ENCODE measurements around the gene USP25.

Gene USP25

DNA sequence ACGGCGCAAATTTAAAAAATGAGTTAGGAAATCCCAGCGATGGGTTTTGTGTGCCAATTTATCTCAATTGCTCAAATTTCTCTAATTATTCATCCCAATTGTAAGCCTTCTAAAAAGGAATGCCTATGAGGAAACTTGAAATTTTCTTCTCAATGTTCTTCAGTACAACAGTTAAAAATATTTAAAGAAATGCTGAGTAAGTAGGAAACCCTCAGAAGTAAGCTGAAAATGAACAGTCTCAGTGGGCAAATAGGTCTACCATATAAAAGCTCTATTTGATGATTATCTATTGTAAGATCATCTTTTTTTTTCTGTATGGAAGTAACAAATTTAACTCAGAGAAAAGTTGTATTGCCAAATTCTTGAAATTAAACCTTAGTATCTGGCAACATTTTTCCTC is 1.7 kb upstream of the USP25 start:
- Histone ChIP-seq H3K36me3 (no peaks in the 10 kb centered on the region), H3K4me1 (peaks cover 0 to 31% (median 3%) of the 10 kb centered on the region in 4 donors), H3K4me3 (no peak overlapping the region), H3K9me3 (no peaks in the 10 kb centered on the region), H3K27me3 (no peaks in the 10 kb centered on the region), H3K27ac (no peak overlapping the region)
- TF ChIP-seq, protein P1, sequence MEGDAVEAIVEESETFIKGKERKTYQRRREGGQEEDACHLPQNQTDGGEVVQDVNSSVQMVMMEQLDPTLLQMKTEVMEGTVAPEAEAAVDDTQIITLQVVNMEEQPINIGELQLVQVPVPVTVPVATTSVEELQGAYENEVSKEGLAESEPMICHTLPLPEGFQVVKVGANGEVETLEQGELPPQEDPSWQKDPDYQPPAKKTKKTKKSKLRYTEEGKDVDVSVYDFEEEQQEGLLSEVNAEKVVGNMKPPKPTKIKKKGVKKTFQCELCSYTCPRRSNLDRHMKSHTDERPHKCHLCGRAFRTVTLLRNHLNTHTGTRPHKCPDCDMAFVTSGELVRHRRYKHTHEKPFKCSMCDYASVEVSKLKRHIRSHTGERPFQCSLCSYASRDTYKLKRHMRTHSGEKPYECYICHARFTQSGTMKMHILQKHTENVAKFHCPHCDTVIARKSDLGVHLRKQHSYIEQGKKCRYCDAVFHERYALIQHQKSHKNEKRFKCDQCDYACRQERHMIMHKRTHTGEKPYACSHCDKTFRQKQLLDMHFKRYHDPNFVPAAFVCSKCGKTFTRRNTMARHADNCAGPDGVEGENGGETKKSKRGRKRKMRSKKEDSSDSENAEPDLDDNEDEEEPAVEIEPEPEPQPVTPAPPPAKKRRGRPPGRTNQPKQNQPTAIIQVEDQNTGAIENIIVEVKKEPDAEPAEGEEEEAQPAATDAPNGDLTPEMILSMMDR (IDR thresholded peaks at IDR 0.05): no peak
- no peak for DNase-seq
- intact Hi-C loops (cut with DNase I; ENCODE audit: low total_unique reads): no loop called here

DNA sequence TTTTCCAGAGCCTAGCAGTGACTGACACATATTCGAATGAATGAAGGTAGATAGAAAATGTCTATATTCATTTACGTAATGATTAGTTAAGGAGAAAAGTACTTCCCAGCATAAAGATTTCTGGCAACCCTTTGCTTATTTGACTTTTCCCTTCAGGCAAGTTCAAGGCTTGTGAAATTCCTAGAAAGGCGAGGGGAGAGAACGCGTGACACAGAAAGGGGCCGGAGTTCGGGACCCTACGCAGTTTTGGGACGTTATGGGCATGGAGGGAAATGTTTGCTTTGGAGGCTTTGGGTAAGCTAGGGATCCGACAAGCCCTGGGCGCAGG is 472 bp upstream of the USP25 start:
- no peaks in the 10 kb centered on the region for H3K9me3 ChIP-seq
- peak overlapping the region; percentile 86 to 96 for H3K4me3 ChIP-seq
- no peak for DNase-seq
- H3K36me3 ChIP-seq: no peaks in the 10 kb centered on the region
- intact Hi-C loops (cut with DNase I; ENCODE audit: low total_unique reads): no loop called here
- peaks cover 0 to 41% (median 3%) of the 10 kb centered on the region in 4 donors for H3K4me1 ChIP-seq
- TF ChIP-seq, protein P1 (IDR thresholded peaks at IDR 0.05): no peak
- peak overlapping the region; percentile 93 to 96 for H3K27ac ChIP-seq
- no peaks in the 10 kb centered on the region for H3K27me3 ChIP-seq

DNA sequence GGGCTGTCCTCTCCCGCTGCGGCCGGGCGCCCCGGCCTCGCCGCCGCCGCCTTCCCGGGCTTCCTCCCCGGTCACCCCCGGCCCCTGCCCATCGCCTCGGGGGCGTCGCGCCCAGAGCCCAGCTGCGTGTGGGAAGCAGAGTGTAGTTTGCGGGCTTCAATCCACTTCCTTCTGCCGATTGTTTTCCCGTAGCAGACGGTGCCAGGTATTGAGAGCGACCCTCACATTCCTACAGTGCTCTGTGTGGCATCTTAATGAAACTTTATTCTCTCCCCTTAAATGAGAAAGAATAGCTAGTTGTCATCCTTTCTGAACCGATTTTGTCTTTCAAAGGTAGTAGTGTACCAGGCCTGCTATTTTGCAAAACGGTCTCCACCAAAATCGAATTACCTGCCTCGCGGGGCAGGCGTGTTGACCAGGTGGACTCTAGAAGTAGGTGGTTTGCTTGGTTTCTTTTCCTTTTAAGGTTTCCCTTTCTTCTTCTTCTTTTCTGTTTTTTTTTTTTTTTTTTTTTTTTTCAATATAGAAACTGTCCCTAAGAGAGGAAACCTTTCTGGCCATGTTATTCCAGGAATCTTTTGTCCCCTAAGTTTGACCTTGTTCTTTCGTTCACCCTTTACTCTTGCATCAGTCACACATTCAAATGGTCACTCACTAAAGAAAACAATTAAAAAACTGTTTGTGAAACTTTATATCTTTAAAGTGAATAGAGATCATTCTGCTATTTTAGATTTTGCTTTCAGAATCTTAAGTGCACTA is 881 bp downstream of the USP25 start:
- Histone ChIP-seq H3K27ac (peak overlapping the region; percentile 93 to 96), H3K4me3 (peak overlapping the region; percentile 86 to 96), H3K27me3 (no peaks in the 10 kb centered on the region), H3K9me3 (no peaks in the 10 kb centered on the region), H3K36me3 (no peaks in the 10 kb centered on the region), H3K4me1 (peaks cover 0 to 47% (median 3%) of the 10 kb centered on the region in 4 donors)
- intact Hi-C loops (cut with DNase I; ENCODE audit: low total_unique reads): no loop called here
- TF ChIP-seq, protein P1 (IDR thresholded peaks at IDR 0.05): no peak
- DNase-seq: peak in 1 of 2 donors; percentile 26

DNA sequence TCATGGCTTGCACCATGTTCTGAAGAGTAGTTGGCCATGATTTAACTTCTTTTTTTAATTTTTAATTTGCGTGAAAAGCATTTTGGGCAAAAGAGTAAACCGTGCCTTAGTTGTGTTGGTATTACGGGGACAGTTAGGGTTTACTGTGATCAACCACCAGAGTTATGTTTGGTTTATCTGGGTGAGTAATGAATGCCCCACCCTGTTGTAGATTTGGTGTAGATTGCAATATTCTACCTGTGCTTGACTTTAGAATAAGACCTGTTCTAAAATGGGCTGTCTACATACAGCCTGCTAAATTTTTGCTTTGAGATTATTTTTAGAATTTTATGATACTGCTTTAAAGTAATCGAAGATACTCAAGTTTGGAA is 1.4 kb downstream of the USP25 start:
- Histone ChIP-seq H3K4me1 (peaks cover 0 to 47% (median 3%) of the 10 kb centered on the region in 4 donors), H3K9me3 (no peaks in the 10 kb centered on the region), H3K4me3 (peak overlapping the region; percentile 86 to 96), H3K27ac (peak overlapping the region in 1 of 2 donors; percentile 93), H3K27me3 (no peaks in the 10 kb centered on the region), H3K36me3 (no peaks in the 10 kb centered on the region)
- intact Hi-C loops (cut with DNase I; ENCODE audit: low total_unique reads): no loop called here
- TF ChIP-seq, protein P1 (IDR thresholded peaks at IDR 0.05): no peak
- no peak for DNase-seq

DNA sequence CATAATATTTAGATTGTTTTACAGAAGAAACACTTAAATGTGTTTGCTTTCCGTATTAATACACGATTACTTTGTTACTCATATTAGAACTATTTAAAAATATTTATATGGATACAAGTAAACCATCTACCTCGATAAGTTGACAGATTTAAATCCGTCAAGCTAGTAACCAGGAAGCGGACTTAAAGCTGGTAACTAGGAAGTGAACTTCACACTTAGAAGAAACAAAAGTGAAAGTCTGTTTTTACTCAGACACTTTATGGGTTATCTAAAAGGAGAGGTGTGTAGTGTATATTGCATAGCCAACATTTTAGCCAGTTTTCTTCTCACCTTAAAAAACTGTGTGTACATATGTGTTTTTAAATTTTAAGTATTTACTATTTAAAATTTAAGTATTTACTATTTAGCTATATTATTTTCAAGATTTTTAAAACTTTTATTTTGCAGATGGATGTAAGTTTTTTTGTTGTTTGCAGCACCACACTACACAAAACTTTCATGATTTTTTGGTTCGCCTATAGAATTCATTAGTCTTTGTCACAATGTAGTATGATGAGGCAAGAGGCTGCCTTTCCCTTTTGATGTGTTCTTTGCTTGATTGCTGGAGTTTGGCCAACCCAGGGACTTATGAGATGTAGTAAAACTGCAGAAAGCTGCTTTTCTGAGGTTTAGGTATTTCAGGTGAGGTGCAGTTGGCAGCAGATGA is 2.7 kb downstream of the USP25 start:
- Histone ChIP-seq H3K4me1 (peaks cover 0 to 54% (median 3%) of the 10 kb centered on the region in 4 donors), H3K27me3 (no peaks in the 10 kb centered on the region), H3K27ac (no peak overlapping the region), H3K4me3 (peak overlapping the region; percentile 86 to 96), H3K9me3 (no peaks in the 10 kb centered on the region), H3K36me3 (no peaks in the 10 kb centered on the region)
- no peak for DNase-seq
- TF ChIP-seq, protein P1 (IDR thresholded peaks at IDR 0.05): no peak
- intact Hi-C loops (cut with DNase I; ENCODE audit: low total_unique reads): no loop called here
